NCI-H1694 (cell line): Measurements from ENCODE around the gene VIPR1.

Experiments
- DNase-seq: peaks from one replicate; lab custom pipeline; 2025; lab: John Stamatoyannopoulos, UW

VIPR1 gene

GRCh38 chr3:42510325-42510724 is 7.9 kb downstream of the VIPR1 start:
- DNase-seq: no peak

DNA sequence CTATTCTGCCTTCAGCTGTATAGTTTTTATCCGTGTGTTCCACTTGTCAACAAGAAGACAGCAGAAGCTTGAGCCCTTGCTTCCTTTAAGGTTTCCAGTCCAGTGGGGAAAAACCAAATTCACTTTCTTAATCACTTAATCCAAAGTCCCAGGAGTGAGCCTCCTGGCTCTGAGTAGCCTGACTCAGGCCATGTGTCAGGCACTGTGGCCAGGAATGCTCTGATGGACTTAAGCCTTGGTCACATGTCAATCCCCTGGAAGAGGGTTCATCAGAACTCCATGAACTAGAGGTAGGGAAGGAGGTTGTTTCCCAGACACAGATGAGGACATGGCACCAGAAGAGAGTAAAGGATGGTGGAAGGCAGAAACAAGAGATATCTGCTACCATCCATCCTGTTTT is 8.8 kb downstream of the VIPR1 start:
- no peak for DNase-seq

DNA sequence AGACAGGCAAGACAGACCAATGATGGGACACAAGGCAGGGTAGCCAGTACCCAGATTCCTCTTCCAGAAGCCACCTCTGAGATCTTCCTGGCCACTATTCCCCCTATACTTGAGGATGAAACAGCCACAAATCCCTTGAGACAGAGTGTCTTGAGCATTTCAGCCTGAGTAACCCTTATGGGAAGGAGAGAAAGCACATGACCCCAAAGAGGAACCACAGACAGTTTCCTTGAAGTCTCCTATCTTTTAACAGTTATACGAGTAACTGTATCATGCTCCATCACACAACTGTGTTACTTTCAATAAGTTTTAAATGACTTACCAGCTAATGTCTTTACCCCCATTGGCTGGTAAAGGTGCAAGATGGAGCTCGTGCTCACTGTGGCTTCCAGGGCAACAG is 9.3 kb downstream of the VIPR1 start:
- no peak for DNase-seq

DNA sequence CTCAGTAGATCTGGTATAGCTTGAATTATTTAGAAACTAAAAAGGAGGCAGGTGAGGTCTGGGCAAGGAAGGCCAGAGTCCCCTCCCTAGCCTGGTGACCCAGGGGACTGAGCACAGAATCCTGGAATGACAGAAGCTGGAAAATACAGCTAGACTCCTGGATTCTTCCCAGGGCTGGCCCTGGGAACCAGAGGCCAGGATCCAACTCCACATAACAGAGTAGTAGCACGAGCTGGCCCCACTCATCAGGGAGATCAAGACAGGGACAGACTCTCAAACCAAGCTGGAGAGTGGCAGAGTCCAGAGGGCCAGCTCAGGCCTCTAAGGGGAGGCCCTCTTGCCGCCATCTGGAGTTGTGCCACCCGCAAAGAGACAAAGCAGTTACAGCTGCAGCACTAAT is 10.7 kb downstream of the VIPR1 start:
- DNase-seq: no peak

- DNase-seq: no peak
Observed at GRCh38 chr3:42513521-42513920, 11.1 kb downstream of the VIPR1 start.

DNA sequence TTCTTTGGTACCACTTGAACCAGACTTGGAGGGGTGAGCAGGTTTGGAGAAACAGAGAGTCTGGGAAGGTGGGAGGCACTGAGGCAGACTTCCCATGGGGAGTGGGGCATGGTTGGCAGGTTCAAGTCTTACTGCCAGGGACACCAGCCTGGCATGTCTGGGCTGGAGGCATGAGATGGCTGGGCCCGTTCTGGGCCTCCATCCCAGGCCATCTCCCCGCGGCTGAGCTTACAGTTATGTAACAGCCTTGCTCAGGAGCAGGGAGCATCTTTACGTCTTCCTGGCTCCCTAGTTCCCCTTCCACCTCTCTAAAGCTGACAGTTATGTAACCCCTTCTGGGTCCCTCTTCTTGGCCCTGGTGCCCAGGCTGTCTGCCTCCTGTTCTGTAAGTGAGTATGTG is 12.4 kb downstream of the VIPR1 start:
- DNase-seq: no peak

DNA sequence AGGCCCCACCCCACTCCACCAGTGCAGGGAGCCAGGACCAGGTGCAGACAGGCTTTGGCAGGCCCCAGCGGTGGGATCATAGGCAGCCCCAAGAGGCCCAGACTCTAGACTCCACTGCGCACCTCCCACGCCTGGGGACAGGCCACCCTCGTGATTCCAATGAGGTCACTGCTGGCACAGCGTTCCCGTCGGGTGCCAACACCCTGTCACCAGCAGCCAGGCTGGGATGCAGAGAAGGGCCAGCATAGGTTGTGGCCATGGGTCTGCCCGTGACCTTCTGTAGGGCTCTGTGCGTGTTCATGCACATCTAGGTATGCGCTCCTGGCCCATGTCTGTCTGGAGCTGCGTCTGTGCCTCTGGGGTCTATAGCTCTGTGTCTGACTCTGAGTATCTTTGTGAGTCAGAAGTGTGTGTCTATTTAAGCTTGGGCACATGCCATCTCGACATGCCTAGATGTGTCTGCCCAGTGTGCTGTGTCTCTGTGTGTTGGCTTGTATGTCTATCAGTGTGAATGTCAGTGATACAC is 13.0 kb downstream of the VIPR1 start:
- no peak for DNase-seq

DNA sequence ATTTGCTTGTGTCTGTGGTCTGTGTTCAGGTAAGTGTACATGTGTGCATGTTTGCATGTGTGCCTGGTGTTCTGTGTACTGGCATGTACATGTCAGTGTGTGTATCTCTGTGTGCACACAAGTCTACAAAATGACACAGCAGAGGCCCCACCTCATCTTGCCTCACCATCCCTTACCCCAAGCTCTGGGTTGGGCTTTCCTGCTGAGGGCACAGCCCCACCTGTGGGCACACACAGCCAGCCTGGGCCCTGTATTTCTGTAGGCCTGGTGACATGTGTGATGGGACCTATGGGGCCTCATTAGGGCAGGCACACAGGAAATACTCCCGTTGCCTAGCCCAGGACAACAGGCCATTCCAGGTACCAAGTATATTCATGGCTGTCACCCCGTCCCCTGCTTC is 13.5 kb downstream of the VIPR1 start:
- DNase-seq: no peak

- DNase-seq: no peak
Observed at GRCh38 chr3:42516443-42516842, 14.0 kb downstream of the VIPR1 start.

GRCh38 chr3:42517117-42517516 is 14.7 kb downstream of the VIPR1 start:
- no peak for DNase-seq

DNA sequence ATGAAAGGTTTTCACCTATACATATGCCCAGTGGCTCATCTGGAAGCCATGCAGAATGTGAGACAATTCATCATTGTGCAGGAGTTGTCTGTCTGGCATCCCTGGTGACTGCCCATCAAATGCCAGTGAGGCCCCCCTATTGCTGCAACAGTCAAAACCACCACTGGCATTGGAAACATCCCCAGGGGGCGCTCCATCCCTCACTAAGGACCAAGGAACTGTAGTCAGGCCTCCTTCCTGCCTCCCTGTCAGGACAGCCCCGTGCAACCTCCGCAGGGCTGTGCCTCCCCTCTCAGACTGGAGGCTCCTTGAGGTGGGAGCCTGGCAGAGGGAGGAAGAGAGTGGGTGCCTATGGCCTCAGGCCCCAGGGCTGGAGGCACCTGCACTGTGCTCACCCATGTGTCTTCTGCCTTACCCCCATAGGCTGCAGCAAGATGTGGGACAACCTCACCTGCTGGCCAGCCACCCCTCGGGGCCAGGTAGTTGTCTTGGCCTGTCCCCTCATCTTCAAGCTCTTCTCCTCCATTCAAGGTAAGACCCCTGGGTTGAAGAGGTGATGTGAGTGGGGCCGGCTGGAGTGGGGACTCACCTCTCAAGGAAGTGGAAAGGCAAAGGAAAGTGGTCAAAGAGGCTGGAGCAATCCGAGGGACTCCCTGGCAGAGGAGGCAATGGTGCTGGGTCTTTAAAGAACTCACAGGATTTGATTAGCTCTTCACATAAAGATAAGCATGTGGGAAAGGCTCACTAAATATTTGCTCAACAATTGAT is 16.5 kb downstream of the VIPR1 start:
- no peak for DNase-seq

DNA sequence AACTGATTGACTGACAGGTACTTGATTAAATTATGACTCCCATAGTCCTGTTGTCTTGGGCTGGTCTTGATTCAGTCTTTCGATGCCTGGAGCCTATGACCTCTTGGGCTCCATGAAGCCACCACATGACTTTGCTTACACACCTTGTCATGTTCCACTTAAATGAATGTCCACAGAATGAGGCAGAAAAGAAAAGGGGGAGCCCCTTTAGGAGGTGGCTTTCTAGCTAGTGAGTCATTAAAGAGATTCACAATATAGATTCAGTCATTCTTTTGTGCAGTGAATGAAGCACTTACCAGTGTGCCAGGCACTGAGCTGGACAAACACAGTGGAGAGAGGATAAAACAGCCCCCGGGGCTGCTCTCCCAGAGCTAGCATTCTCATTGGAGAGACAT is 17.1 kb downstream of the VIPR1 start:
- DNase-seq: no peak

DNA sequence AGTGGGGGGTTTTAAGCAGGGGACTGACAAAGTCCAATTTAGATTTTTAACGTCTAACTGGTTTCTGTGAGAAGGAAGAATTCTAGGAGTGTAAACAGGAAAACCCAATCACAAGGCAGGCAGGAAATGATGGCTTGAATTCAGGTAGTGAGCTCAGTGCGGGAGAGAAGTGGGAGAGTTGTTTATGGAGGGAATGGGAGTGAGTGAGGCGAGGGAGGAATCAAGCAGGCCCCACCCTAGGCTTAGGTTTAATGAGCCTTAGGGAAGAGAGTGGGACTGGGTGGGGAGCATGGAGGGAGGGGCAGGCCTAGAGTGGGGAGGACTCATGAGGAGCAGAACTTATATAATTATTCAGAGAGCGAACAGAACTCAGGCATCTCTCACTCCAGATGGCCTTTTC is 17.9 kb downstream of the VIPR1 start:
- DNase-seq: no peak

DNA sequence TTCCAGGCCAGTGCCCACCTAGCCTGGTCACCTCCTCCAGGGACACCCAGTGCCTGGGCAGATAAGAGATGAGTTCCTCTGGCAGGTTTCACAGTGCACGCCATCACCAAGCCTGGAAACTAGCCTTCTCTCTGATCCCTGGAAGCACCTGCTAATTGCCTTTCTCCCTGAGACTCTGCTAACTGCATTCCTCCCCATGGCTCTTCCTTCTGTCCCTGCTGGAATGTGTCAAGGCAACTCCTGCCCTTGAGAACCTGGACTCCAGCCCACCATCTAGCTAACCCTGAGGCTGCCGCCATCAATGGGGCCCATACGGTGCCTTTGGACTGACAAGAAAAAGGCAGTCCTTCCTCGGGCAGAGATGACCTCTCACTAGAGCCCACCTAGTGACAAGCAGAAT is 18.5 kb downstream of the VIPR1 start:
- no peak for DNase-seq

DNA sequence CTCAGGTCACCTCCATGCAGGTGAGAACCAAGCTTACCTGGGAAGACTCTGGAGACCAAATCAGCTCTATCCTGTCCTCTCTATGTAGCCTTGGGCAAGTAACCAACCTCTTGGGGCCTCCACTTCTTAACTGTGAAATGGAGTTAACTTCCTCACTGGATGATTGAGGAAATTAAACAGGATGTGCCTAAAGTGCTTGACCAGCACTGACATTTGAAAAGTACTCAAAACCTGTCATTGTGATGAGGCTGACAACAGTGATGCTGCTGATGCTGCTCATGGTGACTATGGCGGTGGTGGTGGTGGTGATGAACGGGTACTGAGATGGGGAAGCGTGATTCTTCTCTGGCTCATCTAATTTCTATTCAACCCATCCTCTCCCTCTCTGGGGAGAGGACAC is 22.3 kb downstream of the VIPR1 start:
- no peak for DNase-seq

GRCh38 chr3:42525212-42525611 is 22.8 kb downstream of the VIPR1 start:
- no peak for DNase-seq

GRCh38 chr3:42525736-42526345 is 23.4 kb downstream of the VIPR1 start:
- DNase-seq: no peak

DNA sequence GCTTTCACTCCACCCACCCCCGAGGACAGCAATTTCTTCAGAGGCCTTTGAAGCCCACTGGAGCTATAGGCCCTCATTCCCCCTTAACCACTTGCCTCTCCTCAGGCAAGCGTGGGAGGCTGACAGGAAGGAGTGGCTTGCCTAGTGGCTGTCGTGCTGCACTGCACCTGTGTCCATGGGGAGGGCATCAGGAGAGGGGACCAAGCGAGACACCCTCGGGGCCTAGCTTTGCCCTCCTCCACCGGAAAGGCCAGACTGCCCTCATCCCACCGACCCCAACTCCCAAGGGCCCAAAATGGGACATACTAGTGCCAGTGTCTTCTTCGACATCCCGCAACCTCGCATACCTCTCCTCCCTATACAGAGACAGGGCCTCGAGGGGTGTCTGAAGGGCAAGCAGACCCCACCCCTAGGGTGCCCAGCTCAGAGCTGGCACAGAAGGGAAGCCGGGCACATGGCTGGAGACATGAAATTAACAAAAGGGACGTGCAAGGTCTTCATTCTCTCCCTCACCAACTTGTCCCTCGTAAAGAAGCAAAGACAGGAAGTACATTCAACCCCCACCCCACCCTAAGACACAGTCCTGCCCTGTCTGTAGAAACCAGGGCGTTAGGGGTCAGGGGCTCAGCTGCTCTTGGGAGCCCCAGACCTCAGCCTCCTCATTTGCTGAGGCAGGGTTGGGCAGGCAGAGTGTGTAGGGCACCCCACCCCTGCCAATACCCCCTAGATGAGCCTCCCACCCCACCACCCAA is 24.3 kb downstream of the VIPR1 start:
- DNase-seq: no peak

DNA sequence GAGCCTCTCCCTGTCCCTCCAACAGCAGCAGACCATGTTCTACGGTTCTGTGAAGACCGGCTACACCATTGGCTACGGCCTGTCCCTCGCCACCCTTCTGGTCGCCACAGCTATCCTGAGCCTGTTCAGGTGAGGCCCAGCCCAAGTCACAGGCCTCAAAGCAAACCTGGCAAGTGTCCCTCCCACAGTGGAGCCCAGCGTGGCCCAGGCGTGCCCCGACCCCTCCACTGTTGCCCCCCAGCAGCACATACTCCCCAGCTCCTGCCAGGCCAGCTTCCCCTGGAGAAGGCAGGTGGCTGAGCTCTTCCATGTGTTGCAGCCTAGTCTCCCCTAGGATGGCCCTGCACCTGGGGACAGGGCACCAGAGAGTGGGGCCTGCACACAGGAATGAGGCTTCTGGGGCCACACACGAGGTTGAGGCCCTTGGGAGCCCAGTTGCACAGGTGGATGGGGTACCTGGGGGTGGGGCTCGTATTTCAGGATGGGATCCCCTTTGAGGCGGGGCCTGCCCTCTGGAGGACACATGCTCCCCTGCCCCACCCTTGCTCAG is 25.0 kb downstream of the VIPR1 start:
- no peak for DNase-seq

DNA sequence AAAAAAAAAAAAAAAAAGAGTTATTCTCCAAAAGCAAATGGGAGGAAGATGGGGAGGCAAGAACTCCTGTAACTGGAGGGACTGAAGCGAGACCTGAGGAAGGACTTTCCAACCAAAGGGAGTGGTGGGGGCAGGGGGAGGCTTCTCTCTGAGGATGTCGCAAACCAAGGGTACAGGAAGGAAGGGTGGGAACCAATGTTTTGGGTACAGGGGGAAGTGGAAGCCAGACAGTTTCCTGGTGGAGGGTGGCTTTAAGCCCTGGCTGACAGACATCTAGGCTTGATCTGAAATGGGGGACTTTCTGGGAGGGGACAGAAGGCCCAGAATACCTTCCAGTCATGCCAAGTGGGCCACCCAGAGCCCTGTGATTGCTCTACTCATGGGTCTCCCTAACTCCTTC is 27.0 kb downstream of the VIPR1 start:
- no peak for DNase-seq

DNA sequence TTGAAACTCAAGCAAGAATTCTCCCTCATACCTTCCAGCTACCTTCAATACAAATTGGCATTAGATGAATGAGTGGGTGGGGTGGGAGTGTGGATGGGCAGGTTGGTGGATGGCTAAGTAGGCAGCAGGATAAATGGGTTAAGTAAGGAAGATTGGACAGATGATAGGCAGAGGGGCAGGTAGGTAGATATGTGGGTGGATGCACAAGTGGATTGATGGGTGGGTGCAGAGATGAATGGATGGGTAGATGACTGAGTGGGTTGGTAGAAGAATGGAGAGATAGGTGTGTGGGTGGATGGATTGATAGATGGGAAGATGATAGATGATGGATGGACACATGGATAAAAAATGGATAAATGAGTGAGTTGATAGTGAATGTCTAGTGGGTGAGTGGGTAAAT is 27.6 kb downstream of the VIPR1 start:
- DNase-seq: no peak

- DNase-seq: no peak
Observed at GRCh38 chr3:42531470-42531869, 29.0 kb downstream of the VIPR1 start.

GRCh38 chr3:42532229-42532628 is 29.8 kb downstream of the VIPR1 start:
- no peak for DNase-seq
